Stimulated activated effector memory CD8-positive, alpha-beta T cell treated with anti-CD3 and anti-CD28 coated beads, Interleukin-12 subunit alpha, Interleukin-12 subunit beta, amount 100 ng/mL, for 72 hours (primary cell): ENCODE data around the gene DYNLT1.
"Not testable (repeated sequence)": the region's sequence is repeated elsewhere in the genome, so short reads cannot be mapped to it uniquely, and the experiment has no call there.

Source experiments
- ATAC-seq: fragments of 150-1000 bp; cut with Tn5 transposase; 2 replicates; pipeline ENCODE4 v1.10.0; 2021
- DNase-seq, 2 donors: peaks; one replicate each; pipeline ENCODE4 v3.0.0; 2021 to 2022; ENCODE audit warnings: low spot score in 2 of 2
- H3K27ac Mint-ChIP-seq: one replicate; pipeline ENCODE4 v1.8.0; 2022; ENCODE audit warnings: mild to moderate bottlenecking, mixed read lengths
- H3K36me3 Mint-ChIP-seq: one replicate; pipeline ENCODE4 v1.8.0; 2022; ENCODE audit warnings: mild to moderate bottlenecking, mixed read lengths
- H3K4me1 Mint-ChIP-seq: one replicate; pipeline ENCODE4 v1.8.0; 2022; ENCODE audit warnings: mixed read lengths
- H3K4me3 Mint-ChIP-seq: one replicate; pipeline ENCODE4 v1.8.0; 2022; ENCODE audit warnings: mild to moderate bottlenecking, mixed read lengths
- H3K9me3 Mint-ChIP-seq: one replicate; pipeline ENCODE4 v1.8.0; 2022; ENCODE audit warnings: mixed read lengths

The DYNLT1 gene

DNA sequence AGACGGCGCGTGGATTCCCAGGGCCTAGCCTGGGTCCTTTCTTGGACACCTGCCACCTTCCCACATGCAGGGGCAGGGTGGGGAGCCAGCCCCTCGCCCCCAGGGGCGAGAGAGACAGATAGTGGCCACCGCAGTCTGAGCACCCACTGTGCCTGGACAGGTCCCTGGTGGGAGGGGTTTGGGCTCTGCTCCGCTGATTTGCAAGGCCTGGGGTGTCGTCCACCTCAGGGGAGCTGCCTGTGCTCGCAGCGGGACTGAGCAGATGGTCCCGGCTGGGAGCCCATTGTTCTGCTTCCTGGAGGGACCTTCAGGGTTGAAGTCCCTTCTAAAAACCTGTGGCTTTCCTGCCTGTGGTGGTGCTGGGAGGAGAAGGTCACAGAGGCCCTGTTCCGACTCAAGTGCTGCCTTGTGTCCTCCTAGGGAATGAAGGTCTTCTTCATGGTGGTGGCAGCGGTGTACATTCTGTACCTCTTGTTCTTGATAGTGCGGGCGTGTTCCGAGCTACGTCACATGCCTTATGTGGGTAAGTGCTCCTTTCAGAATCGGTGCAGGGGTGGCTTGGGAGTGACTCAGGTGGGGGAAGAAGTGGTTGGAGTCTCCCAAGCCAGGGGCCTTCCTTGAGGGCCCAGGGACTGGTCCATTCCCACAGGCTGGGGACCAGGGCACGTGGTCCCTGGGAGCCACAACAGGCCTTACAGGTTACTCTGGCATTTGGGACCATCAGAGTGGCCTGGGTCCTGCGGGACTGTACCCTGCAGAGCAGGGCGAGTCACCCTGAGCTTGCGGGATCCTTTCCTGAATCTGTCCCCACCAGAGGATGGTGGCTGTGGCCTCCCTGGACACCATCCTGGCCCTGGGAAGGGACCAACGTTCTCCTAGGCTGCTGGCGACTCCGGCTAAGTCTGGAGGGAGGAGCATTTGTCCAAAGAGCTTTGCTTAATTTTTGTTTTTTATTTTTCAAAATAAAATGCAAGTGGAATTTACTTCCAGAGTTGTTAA is 19.6 kb downstream of the DYNLT1 start:
- Mint-ChIP-seq H3K9me3 (no peaks in the 10 kb centered on the region), H3K4me1 (peaks cover 66% of the 10 kb centered on the region), H3K4me3 (no peak overlapping the region), H3K27ac (peak overlapping the region; percentile 84), H3K36me3 (peaks cover 92% of the 10 kb centered on the region)
- no peak for DNase-seq
- ATAC-seq: no peak

DNA sequence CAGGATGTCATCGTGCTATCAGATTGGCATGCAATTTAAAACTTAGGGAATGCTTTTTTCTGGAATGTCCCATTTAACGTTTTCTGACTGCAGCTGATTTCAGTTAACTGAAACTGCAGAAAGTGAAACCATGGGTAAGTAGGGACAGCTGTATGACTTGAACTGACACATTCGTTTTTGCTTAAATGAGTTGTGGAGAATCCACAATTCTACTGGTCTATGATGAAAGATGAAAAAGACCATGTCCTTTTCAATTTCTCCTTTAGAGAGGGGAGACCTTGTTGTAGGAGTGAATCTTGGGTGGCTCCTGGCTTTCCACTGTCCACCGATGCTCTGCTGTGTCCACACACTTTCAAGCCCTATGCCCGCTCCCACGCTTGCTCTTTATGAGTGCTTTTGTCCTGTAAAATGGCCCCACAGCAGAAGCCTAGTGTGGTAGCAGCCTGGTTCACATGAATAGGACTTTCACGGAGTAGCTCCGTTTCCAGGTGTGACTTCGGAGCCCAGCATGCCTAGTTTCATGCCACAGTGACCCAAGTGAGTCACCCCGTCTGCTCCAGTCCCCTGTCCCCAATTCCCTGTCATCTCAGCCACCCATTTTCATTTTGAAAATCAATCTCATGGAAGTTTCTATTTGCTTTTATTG is 21.9 kb downstream of the DYNLT1 start:
- Mint-ChIP-seq H3K36me3 (peaks cover 93% of the 10 kb centered on the region), H3K4me1 (peaks cover 69% of the 10 kb centered on the region), H3K9me3 (no peaks in the 10 kb centered on the region), H3K27ac (peak overlapping the region; percentile 84), H3K4me3 (no peak overlapping the region)
- peak; percentile 59 for ATAC-seq
- DNase-seq: no peak

DNA sequence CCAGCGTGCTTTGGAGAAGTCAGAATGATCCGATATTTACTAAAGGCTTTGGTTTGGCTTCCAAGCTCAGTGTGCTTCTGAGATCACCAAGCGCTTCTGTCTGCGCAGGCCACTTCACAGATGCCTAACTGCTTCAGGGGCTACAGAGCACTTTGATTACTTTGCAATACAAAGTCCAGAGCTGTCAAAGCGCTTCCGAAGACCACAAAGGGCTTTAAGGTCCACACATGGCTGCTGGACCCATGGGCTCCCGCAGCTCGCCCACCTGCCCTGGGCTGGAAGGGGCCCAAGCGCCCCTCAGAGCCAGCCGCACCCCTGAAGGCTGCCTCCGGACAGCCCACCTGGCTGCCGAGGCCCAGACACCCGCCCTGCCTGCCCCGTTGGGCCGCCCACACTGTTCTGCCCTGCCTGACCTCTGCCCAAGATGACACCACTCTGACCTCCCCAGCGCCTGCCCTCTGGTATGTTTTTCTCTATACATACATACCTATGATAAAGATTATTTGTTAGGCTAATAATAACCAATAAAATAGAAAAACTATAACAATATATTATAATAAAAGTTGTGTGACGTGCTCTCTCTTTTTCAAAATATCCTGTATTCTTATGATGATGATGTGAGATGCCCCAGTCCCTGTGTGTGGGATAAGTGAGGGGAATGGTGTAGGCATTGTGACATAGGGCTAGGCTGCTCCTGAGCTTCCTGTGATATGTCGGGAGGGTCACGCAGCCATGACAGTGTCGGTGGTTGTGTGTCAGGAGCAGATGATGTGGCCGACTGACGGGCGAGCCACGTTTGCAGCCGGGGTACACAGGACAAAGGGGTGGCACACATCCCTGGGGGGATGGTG is 22.6 kb downstream of the DYNLT1 start:
- DNase-seq: no peak
- peaks cover 93% of the 10 kb centered on the region for H3K36me3 Mint-ChIP-seq
- H3K4me3 Mint-ChIP-seq: no peak overlapping the region
- H3K9me3 Mint-ChIP-seq: no peaks in the 10 kb centered on the region
- H3K27ac Mint-ChIP-seq: peak overlapping the region; percentile 82
- H3K4me1 Mint-ChIP-seq: peaks cover 69% of the 10 kb centered on the region
- ATAC-seq: no peak

DNA sequence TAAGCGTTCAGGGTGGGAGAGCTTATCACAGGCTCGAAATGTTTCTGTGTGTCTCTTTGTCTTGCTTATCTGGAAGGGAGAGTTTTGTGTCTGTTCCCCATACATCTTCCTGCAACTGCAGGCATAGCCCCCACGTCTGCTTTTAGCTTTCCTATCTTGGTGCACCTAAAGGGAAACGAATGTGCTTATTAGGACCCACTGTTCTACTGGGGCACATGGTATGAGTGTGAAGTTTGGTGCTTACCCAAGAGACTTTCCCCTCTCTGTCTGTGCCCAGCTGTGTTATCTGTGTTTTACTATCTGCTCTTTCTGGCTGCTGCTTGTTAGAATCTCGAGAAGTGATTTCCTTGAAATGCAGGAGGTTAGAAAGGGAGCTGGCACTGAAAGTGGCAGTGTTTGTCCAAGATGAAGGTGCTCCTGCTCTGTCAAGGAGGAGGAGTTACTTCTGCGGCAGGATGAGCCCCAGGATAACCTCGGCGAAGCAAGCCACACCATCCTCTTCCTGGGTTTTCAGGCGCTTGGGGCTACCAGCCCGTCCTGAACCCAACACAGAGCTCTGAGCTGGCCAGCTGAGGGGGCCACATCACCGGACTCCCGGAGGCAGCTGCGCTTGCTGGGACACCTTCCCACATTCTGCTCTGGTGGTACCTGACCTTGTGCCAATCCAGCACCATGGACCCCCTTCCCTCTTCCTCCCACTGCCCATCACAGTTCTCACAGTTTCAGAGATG is 23.4 kb downstream of the DYNLT1 start:
- peak overlapping the region; percentile 82 for H3K27ac Mint-ChIP-seq
- ATAC-seq: no peak
- H3K4me1 Mint-ChIP-seq: peaks cover 67% of the 10 kb centered on the region
- no peak for DNase-seq
- H3K36me3 Mint-ChIP-seq: peaks cover 93% of the 10 kb centered on the region
- H3K4me3 Mint-ChIP-seq: no peak overlapping the region
- no peaks in the 10 kb centered on the region for H3K9me3 Mint-ChIP-seq

DNA sequence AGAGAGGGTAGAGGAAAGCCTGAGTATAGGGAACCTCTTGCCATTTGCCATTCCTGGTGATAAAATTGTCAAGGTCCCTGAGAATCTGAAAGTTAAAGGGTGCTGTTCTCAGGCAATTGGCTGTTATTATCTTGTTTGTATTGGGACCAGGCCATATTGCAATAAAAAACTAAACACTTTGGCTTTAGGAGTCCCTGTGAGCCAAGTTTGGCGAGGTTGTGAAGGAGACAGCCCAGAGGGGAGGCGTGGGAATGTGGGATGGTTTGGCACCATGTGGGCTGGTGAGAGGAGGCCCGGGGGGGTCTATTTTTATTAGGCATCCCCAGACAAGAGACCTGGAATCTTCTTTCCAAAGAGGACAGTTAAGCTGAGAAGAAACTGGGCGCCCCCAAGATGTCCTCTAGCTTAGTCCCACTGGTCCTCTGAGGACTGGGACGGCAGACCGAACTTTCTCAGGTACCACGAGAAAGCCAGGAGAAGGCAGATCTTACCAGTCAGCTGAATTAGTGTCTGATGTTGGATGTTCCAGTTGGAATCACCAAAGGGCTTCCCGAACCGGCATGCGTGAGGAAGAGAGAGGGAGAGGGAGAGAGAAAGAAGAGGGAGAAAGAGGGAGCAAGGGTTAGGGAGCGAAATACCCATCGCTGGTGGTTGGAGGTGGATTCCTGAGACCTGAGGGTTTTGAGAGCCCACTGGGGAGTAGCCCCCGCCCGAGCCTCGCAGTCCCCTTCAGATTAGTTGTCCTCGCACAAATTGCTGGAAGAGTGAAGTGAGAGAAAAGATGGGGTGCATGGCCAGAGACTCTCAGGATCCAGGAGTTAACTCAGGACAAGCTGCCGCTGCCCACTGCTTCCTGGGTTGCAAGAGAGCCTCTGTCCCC is 24.4 kb downstream of the DYNLT1 start:
- Mint-ChIP-seq H3K9me3 (no peaks in the 10 kb centered on the region), H3K27ac (peak overlapping the region; percentile 82), H3K4me1 (peaks cover 61% of the 10 kb centered on the region), H3K4me3 (no peak overlapping the region), H3K36me3 (peaks cover 93% of the 10 kb centered on the region)
- ATAC-seq: no peak
- no peak for DNase-seq

DNA sequence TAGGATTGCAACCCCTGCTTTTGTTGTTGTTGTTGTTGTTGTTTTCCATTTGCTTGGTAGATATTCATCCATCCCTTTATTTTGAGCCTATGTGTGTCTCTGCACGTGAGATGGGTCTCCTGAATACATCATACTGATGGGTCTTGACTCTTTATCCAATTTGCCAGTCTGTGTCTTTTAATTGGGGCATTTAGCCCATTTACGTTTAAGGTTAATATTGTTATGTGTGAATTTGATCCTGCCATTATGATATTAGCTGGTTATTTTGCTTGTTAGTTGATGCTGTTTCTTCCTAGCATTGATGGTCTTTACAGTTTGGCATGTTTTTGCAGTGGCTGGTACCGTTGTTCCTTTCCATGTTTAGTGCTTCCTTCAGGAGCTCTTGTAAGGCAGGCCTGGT is 26.3 kb downstream of the DYNLT1 start:
- not testable (repeated sequence) for H3K4me3 Mint-ChIP-seq, DNase-seq, H3K9me3 Mint-ChIP-seq, ATAC-seq
- Mint-ChIP-seq H3K27ac (peak overlapping the region; percentile 24), H3K36me3 (peaks cover 93% of the 10 kb centered on the region), H3K4me1 (peaks cover 56% of the 10 kb centered on the region)

DNA sequence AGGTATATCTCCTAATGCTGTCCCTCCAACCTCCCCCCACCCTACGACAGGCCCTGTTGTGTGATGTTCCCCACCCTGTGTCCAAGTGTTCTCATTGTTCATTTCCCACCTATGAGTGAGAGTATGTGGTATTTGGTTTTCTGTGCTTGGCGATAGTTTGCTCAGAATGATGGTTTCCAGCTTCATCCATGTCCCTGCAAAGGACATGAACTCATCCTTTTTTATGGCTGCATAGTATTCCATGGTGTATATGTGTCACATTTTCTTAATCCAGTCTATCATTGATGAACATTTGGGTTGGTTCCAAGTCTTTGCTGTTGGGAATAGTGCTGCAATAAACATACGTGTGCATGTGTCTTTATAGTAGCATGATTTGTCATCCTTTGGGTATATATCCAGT is 29.9 kb downstream of the DYNLT1 start:
- not testable (repeated sequence) for H3K4me3 Mint-ChIP-seq, ATAC-seq, H3K27ac Mint-ChIP-seq, DNase-seq, H3K9me3 Mint-ChIP-seq
- Mint-ChIP-seq H3K4me1 (peaks cover 37% of the 10 kb centered on the region), H3K36me3 (peaks cover 90% of the 10 kb centered on the region)

DNA sequence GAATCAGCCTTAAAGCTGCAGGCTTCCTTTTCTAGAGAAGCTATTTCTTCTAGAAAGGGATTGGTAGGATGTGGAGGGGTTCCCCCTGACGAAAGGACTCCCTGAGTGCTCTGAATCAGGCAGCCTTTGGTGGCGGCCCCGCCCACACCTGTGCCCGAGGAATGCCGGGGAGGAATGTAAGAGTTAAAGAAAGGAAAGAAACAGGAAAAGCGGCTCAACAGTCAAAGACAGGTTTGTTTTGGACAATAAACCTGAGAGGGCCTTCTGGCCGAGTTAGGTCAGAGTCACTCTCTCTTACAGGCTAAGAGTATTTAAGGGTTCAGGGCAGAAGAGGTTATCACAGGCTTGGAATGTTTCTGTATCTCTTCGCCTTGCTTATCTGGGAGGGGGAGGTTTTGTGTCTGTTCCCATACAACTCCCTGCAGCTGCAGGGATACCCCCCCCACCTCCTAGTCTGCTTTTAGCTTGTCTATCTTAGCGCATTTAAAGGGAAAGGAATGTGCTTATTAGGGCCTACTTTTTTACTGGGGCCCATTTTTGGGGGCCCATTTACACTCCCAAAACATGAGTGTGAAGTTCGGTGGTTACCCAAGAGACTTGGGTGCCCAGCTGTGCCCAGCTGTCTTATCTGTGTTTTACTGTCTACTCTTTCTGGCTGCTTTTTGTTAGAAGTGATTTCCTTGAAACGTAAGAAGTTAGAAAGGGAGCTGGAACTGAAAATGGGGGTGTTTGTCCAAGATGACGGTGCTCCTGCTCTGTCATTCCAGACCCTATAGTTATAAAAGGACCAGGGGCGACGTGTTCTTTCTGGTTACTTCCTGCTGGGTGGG is 32.8 kb downstream of the DYNLT1 start:
- DNase-seq (no peak), ATAC-seq (no peak)
- Mint-ChIP-seq H3K36me3 (peaks cover 92% of the 10 kb centered on the region), H3K4me3 (no peak overlapping the region), H3K27ac (peak overlapping the region; percentile 63), H3K4me1 (peaks cover 10% of the 10 kb centered on the region), H3K9me3 (no peaks in the 10 kb centered on the region)

DNA sequence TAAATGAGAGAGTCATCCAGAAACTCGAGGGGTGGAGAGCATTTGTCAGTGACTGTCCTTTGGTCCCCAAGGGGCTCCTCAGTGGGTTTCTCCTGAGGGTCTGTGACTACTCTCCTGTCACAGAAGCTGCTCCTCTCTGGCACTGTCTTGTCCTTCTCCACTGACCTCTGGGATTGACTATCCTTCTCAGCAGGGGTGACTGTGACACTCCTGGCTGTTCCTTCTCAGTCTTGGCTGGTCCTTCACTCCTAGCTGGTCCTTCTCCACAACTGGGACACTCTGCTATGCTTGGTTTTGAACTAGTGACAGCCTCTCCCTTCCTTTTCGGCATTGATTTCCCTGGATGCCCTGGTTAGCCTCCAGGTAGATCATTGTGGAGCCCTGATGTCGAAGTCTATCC is 33.5 kb downstream of the DYNLT1 start:
- peaks cover 7% of the 10 kb centered on the region for H3K4me1 Mint-ChIP-seq
- H3K36me3 Mint-ChIP-seq: peaks cover 92% of the 10 kb centered on the region
- H3K4me3 Mint-ChIP-seq: no peak overlapping the region
- DNase-seq: no peak
- H3K9me3 Mint-ChIP-seq: no peaks in the 10 kb centered on the region
- no peak for ATAC-seq
- peak overlapping the region; percentile 63 for H3K27ac Mint-ChIP-seq

DNA sequence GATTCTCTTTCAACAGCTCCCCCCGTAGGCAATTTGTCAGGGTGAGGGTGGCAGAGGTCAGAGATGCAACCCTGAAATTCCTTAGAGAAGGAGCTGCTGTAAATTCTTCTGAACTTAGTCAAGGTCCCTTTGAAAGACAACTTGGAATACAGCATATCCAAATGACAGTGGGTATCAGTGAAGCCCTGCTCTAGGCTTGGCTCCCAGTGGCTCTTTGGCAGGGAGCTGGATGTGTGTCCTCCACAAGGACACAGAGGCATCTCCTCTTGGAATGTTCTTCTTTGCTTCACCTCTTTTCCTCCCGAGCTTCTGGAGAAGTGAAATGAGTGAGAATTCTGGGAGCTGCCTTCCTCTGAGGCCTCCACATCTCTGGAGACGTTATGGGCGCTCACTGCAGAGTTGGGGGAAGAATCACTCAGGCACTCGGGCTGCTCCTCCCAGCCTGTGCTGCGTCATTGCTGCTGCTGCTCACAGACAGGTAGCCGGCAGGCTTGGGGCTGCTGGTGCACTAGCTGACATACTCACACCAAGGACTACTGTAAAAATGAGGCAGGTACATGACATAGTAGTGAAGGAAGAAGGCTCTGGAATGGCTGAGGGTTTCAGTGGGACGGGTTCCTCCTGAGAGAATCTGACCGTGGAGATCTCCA is 34.1 kb downstream of the DYNLT1 start:
- peak overlapping the region; percentile 63 for H3K27ac Mint-ChIP-seq
- no peak for ATAC-seq
- no peaks in the 10 kb centered on the region for H3K9me3 Mint-ChIP-seq
- H3K36me3 Mint-ChIP-seq: peaks cover 92% of the 10 kb centered on the region
- H3K4me3 Mint-ChIP-seq: no peak overlapping the region
- H3K4me1 Mint-ChIP-seq: peaks cover 12% of the 10 kb centered on the region
- DNase-seq: no peak

DNA sequence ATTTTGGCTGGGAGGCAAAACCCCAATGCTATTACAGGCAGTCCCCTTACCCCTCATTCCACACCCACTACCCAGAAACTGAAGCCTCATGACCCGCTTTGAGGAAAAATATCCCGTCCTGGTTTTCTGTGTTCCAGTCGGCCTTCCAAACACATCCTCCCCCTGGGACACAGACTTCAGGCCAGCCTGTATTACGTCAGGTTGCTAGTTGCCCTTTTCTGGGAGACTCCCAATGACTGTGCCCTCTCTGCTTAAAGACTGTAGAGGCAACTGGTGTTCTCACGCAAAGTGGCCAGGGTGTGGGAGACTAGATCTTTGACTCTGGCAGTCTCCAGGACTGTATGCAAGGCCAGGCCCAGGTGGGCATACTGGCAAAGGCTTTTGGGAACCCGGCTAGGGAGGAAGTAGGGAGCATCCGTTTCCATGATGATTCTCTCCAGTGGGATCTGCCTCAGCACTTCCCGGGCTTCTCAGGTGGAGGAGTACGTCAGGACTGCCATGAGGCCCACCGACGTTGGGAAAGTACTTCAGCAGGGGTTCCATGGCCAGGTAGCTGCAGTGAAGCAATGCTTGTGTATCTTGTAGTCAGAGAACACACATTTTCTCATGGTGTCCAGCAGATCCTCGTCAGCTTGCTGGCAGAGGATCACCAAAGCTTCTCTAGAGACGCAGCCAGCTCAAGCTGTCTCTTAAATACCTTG is 34.9 kb downstream of the DYNLT1 start:
- ATAC-seq (no peak), DNase-seq (no peak)
- Mint-ChIP-seq H3K4me1 (peaks cover 21% of the 10 kb centered on the region), H3K9me3 (no peaks in the 10 kb centered on the region), H3K4me3 (no peak overlapping the region), H3K36me3 (peaks cover 93% of the 10 kb centered on the region), H3K27ac (peak overlapping the region; percentile 63)

DNA sequence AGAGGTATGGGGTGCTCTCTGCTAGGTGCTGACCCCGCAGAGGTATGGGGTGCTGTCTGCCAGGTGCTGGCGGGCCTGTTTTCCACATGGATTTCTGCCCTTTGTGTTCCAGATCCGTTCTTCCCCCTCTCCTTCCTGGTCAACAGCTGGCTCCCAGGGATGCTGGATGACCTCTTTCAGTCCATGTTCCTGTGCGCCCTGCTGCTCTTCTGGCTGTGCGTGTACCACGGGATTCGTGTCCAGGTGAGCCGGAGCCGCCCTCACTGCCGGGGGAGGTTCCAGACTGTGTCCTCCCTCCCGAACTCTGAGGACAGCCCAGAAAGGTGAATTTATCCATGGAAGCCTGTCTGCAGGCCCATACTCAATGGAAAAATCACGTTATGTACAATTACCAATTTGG is 36.3 kb downstream of the DYNLT1 start:
- no peaks in the 10 kb centered on the region for H3K9me3 Mint-ChIP-seq
- peaks cover 29% of the 10 kb centered on the region for H3K4me1 Mint-ChIP-seq
- no peak overlapping the region for H3K27ac Mint-ChIP-seq
- DNase-seq (no peak), ATAC-seq (no peak)
- H3K4me3 Mint-ChIP-seq: no peak overlapping the region
- H3K36me3 Mint-ChIP-seq: peaks cover 96% of the 10 kb centered on the region
